Hematopoietic multipotent progenitor cell (in vitro differentiated cells): ENCODE data around the gene UPK1B. TPM values are rescaled to one million over a fixed set of nuclear protein-coding genes. Genes with fewer than 3 reads are reported as not detected.
"Not testable (repeated sequence)": the region's sequence is repeated elsewhere in the genome, so short reads cannot be mapped to it uniquely, and the experiment has no call there.

Experiments used
- DNase-seq, 3 donors: peaks; one replicate each; pipeline ENCODE4 v3.0.0-alpha.2; 2011 to 2015; ENCODE audit warnings: low read depth in 2 of 3, low spot score in 2 of 3
- total RNA-seq: library from RNA; depleted of rRNA; stranded (reverse); fragments of >200 nt; gene quantifications from one replicate; pipeline ENCODE4 v1.2.3, GENCODE V29; 2012

The UPK1B gene
- total RNA-seq, 1 donor = not detected

DNA sequence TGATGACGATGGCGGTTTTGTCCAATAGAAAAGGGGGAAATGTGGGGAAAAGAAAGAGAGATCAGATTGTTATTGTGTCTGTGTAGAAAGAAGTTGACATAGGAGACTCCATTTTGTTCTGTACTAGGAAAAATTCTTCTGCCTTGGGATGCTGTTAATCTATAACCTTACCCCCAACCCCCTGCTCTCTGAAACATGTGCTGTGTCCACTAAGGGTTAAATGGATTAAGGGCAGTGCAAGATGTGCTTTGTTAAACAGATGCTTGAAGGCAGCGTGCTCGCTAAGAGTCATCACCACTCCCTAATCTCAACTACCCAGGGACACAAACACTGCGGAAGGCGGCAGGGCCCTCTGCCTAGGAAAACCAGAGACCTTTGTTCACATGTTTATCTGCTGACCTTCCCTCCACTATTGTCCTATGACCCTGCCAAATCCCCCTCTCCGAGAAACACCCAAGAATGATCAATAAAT, 69.7 kb downstream of the UPK1B start:
- not testable (repeated sequence) for DNase-seq

DNA sequence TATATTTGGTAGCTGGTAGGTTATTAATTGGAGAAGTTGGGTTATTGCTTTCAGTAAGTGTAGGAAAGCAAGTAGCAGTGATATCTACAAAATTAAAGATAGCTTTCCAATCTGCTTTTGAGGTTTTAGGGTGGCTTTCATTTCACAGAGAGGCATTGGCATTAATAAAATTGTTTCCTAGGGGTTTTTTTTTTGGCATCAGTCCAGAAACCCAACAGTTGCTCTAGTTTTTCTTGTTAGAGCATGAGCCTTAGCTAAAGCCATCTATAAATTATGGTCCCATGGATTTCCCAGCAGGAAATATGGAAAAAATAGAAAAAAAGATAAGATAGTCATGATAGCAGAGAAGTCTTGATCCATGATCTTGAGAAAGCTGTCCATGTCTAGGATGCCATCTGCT, 70.3 kb downstream of the UPK1B start:
- DNase-seq = no peak

DNA sequence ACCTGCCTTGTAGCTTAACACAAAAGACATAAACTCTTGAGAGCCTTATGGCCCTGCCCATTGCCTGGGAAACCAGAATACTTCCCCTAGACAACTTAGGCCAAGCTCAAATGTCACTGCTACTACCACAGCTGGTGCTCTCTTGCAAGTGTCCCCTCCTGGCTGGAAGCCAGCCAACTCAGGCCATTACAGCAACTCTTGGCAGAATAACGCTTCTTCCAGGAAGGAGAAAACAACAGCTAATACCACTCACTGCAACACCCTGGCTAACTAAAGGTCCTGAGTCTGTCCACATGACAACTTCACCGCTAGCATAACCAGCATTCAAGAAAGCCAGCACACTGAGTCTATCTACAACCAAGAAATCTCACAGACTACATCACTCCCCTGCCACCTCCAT, 72.4 kb downstream of the UPK1B start:
- DNase-seq = no peak

Other genes starting within 250 kb of the UPK1B start
- under 0.01 TPM for gene IGSF11, start 138.8 kb upstream of the UPK1B start, total RNA-seq
- gene TEX55, start 27.4 kb upstream of the UPK1B start, total RNA-seq = under 0.01 TPM
- 4.8 TPM for gene B4GALT4, start 67.3 kb downstream of the UPK1B start, total RNA-seq
- 2.4 TPM for gene ARHGAP31, start 120.8 kb downstream of the UPK1B start, total RNA-seq